Loucy (cell line): ENCODE data around the gene TMEM244.
"Not testable (repeated sequence)": the region's sequence is repeated elsewhere in the genome, so short reads cannot be mapped to it uniquely, and the experiment has no call there.

Source experiments
- H2AFZ ChIP-seq: fragments of 200-600 bp; sonication (generic); 2 replicates; pipeline ENCODE4 v1.6.0; 2016; ENCODE audit warnings: antibody characterized with exemption, mild to moderate bottlenecking, low read length, moderate library complexity
- H3F3A ChIP-seq: fragments of 200-600 bp; 2 replicates; pipeline ENCODE4 v1.6.0; 2016; ENCODE audit warnings: antibody characterized with exemption, low read depth, mild to moderate bottlenecking
- H3K27me3 ChIP-seq: fragments of 200-600 bp; sonication (generic); 2 replicates; pipeline ENCODE4 v1.6.1; 2014; ENCODE audit warnings: low read length, mild to moderate bottlenecking; ENCODE audit not compliant: insufficient read depth, poor library complexity, severe bottlenecking
- H3K36me3 ChIP-seq: fragments of 200-600 bp; sonication (generic); 2 replicates; pipeline ENCODE4 v1.6.1; 2016; ENCODE audit warnings: low read length; ENCODE audit not compliant: insufficient read depth
- H3K4me1 ChIP-seq: fragments of 200-600 bp; sonication (generic); 2 replicates; pipeline ENCODE4 v1.5.1; 2014; ENCODE audit warnings: low read length, mild to moderate bottlenecking; ENCODE audit not compliant: insufficient read depth, poor library complexity, severe bottlenecking
- H3K4me2 ChIP-seq: fragments of 200-600 bp; sonication (generic); 2 replicates; pipeline ENCODE4 v1.6.0; 2014; ENCODE audit warnings: antibody characterized with exemption, low read length, low read depth, mild to moderate bottlenecking; ENCODE audit not compliant: poor library complexity, severe bottlenecking
- H3K4me3 ChIP-seq: fragments of 200-600 bp; sonication (generic); 2 replicates; pipeline ENCODE4 v1.5.1; 2014; ENCODE audit warnings: low read length, mild to moderate bottlenecking, mixed read lengths; ENCODE audit not compliant: poor library complexity, severe bottlenecking
- H3K79me2 ChIP-seq: fragments of 200-600 bp; sonication (generic); 2 replicates; pipeline ENCODE4 v1.6.1; 2014; ENCODE audit warnings: low read length; ENCODE audit not compliant: insufficient read depth
- H3K9ac ChIP-seq: fragments of 200-600 bp; sonication (generic); 2 replicates; pipeline ENCODE4 v1.6.0; 2014; ENCODE audit warnings: mild to moderate bottlenecking, low read depth, low read length, moderate library complexity; ENCODE audit not compliant: poor library complexity, severe bottlenecking
- H3K9me2 ChIP-seq: fragments of 200-600 bp; sonication (generic); replicated peaks from 2 replicates; pipeline ENCODE4 v1.6.1; 2016; ENCODE audit warnings: low read depth, low read length, mixed read lengths
- H3K9me3 ChIP-seq: fragments of 200-600 bp; sonication (generic); 2 replicates; pipeline ENCODE4 v1.6.1; 2014; ENCODE audit warnings: mild to moderate bottlenecking, antibody characterized with exemption, low read length, low read depth; ENCODE audit not compliant: insufficient read depth
- H4K20me1 ChIP-seq: fragments of 200-600 bp; sonication (generic); 2 replicates; pipeline ENCODE4 v1.6.0; 2014; ENCODE audit warnings: antibody characterized with exemption, low read length, mild to moderate bottlenecking; ENCODE audit not compliant: insufficient read depth, poor library complexity, severe bottlenecking
- EZH2phosphoT487 ChIP-seq: fragments of 200-600 bp; IDR thresholded peaks from 2 replicates; pipeline ENCODE4 v1.6.1; 2018; ENCODE audit warnings: antibody characterized with exemption, mild to moderate bottlenecking, moderate library complexity, borderline replicate concordance
- TF ChIP-seq, protein P1 (sequence below): fragments of 200-600 bp; sonication (generic); conservative IDR thresholded peaks from 2 replicates; pipeline ENCODE4 v1.5.1; 2014; ENCODE audit warnings: mild to moderate bottlenecking, antibody characterized with exemption, low read length

Gene TMEM244

DNA sequence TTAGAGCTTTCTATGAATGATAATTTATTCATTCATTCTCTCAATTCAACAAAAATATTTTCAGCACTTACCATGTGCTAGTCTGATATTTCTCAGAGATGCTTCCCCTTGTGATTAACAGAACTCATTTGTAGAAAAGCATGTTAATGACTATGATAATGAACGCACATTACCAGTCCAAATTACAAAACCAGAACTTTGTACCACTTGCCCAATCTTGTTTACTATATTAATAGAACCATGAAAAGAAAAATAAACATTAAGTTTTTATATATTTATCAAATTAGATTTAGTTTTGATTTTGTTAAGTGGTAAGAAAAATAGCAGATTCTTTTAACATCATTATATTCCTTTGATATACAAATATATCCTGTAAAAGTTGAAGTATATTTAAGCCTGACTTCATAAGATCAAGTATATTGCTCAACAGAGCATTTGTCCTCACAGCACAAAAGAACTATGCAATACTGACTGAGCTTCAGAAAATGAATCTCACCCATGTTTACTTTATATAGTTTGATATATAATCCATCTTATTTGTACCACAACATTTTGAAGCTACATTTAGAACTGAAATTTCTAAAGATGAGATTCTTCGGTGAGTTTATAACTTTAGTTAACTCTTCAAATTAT, 48.9 kb downstream of the TMEM244 start:
- no peak overlapping the region for H3K4me3 ChIP-seq
- H3K79me2 ChIP-seq: no peaks in the 10 kb centered on the region
- no peaks in the 10 kb centered on the region for H3K36me3 ChIP-seq
- H2AFZ ChIP-seq: no peak overlapping the region
- no peaks in the 10 kb centered on the region for H3K4me1 ChIP-seq
- H3K9me2 ChIP-seq: no peaks in the 10 kb centered on the region
- no peaks in the 10 kb centered on the region for H3K9me3 ChIP-seq
- TF ChIP-seq, protein P1, sequence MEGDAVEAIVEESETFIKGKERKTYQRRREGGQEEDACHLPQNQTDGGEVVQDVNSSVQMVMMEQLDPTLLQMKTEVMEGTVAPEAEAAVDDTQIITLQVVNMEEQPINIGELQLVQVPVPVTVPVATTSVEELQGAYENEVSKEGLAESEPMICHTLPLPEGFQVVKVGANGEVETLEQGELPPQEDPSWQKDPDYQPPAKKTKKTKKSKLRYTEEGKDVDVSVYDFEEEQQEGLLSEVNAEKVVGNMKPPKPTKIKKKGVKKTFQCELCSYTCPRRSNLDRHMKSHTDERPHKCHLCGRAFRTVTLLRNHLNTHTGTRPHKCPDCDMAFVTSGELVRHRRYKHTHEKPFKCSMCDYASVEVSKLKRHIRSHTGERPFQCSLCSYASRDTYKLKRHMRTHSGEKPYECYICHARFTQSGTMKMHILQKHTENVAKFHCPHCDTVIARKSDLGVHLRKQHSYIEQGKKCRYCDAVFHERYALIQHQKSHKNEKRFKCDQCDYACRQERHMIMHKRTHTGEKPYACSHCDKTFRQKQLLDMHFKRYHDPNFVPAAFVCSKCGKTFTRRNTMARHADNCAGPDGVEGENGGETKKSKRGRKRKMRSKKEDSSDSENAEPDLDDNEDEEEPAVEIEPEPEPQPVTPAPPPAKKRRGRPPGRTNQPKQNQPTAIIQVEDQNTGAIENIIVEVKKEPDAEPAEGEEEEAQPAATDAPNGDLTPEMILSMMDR: no peak
- TF ChIP-seq EZH2phosphoT487: no peak
- H3K27me3 ChIP-seq: no peaks in the 10 kb centered on the region
- H3K4me2 ChIP-seq: no peak overlapping the region
- H3F3A ChIP-seq: no peaks in the 10 kb centered on the region
- H4K20me1 ChIP-seq: no peaks in the 10 kb centered on the region
- no peak overlapping the region for H3K9ac ChIP-seq

DNA sequence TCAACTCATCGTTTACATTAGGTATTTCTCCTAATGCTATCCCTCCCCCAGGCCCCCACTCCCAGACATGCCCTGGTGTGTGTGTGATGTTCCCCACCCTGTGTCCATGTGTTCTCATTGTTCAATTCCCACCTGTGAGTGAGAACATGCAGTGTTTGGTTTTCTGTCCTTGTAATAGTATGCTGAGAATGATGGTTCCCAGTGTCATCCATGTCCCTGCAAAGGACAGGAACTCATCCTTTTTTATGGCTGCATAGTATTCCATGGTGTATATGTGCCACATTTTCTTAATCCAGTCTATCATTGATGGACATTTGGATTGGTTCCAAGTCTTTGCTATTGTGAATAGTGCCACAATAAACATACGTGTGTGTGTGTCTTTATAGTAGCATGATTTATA, 54.0 kb downstream of the TMEM244 start:
- H3K9me3 ChIP-seq, H3K79me2 ChIP-seq, H3K9me2 ChIP-seq, H2AFZ ChIP-seq, H3K36me3 ChIP-seq, H3K9ac ChIP-seq, H3K4me2 ChIP-seq, H4K20me1 ChIP-seq, H3F3A ChIP-seq, H3K27me3 ChIP-seq, H3K4me3 ChIP-seq, H3K4me1 ChIP-seq: not testable (repeated sequence)

DNA sequence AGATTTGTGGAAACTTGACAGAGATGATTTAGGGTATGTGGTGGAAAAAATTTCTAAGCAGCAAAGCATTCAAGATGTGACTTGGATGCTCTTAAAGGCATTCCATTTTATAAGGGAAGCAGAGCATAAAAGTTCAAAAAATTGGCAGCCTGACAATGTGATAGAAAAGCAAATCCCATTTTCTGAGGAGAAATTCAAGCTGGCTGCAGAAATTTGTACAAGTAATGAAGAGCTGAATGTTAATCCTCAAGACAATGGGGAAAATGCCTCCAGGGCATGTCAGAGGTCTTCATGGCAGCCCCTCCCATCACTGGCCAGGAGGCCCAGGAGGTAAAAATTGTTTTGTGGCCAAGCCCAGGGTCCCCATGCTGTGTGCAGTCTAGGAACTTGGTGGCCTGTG, 58.2 kb downstream of the TMEM244 start:
- H3K4me3 ChIP-seq, H3K9me2 ChIP-seq, H2AFZ ChIP-seq, H3F3A ChIP-seq, H3K4me1 ChIP-seq, H3K4me2 ChIP-seq, H3K9ac ChIP-seq, H4K20me1 ChIP-seq, H3K27me3 ChIP-seq, H3K9me3 ChIP-seq, H3K79me2 ChIP-seq, H3K36me3 ChIP-seq: not testable (repeated sequence)

DNA sequence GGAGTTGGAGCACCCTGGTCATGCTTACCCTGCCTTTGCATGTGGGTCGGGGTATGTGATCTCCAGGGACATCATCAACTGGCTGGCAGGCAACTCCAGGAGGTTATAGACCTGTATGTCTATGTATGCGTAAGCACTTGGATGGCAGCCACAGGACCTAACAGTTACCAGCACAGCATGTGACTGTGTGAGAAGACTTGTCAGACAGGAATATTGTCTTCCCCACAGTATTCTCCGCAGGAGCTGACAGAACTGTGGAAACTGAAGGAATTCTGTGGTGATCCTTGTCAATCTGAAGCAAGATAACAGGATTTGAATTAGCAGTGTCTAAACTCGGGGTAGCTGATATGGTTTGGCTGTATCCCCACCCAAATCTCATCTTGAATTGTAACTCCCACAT, 59.2 kb downstream of the TMEM244 start:
- Histone ChIP-seq H2AFZ (no peak overlapping the region), H3K9ac (no peak overlapping the region), H3K9me2 (no peaks in the 10 kb centered on the region), H3K4me1 (no peaks in the 10 kb centered on the region), H4K20me1 (no peaks in the 10 kb centered on the region), H3K36me3 (no peaks in the 10 kb centered on the region), H3K79me2 (no peaks in the 10 kb centered on the region), H3K4me2 (no peak overlapping the region), H3K27me3 (no peaks in the 10 kb centered on the region), H3F3A (no peaks in the 10 kb centered on the region), H3K9me3 (no peaks in the 10 kb centered on the region), H3K4me3 (no peak overlapping the region)
- TF ChIP-seq, protein P1: no peak
- TF ChIP-seq EZH2phosphoT487: no peak
